Measurements from ENCODE around the gene LAMC1.

DNA sequence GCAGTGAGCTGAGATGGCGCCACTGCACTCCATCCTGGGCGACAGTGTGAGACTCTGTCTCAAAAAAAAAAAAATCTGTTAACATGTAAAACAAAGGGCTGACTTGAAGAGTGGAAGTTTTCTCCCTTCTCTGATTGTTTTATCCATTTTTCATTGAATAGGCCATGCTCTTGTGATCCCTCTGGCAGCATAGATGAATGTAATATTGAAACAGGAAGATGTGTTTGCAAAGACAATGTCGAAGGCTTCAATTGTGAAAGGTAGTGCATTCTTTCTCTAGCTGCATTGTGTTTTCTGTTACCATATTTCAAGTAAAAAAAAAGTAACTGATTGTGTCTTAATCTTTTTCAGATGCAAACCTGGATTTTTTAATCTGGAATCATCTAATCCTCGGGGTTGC is 93.2 kb downstream of the LAMC1 start:
- TF ChIP-seq REST (IDR thresholded peaks at IDR 0.05; ENCODE audit: borderline replicate concordance) = no peak
- TF ChIP-seq, protein P1, sequence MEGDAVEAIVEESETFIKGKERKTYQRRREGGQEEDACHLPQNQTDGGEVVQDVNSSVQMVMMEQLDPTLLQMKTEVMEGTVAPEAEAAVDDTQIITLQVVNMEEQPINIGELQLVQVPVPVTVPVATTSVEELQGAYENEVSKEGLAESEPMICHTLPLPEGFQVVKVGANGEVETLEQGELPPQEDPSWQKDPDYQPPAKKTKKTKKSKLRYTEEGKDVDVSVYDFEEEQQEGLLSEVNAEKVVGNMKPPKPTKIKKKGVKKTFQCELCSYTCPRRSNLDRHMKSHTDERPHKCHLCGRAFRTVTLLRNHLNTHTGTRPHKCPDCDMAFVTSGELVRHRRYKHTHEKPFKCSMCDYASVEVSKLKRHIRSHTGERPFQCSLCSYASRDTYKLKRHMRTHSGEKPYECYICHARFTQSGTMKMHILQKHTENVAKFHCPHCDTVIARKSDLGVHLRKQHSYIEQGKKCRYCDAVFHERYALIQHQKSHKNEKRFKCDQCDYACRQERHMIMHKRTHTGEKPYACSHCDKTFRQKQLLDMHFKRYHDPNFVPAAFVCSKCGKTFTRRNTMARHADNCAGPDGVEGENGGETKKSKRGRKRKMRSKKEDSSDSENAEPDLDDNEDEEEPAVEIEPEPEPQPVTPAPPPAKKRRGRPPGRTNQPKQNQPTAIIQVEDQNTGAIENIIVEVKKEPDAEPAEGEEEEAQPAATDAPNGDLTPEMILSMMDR (IDR thresholded peaks at IDR 0.05; ENCODE audit: poor library complexity, severe bottlenecking) = no peak
- TF ChIP-seq SMC3 (conservative IDR thresholded peaks at IDR 0.05; ENCODE audit: poor library complexity) = no peak
- no peak for TF ChIP-seq RAD21 (conservative IDR thresholded peaks at IDR 0.05)
- TF ChIP-seq POLR2AphosphoS5 (IDR thresholded peaks at IDR 0.05) = no peak
- no peak for TF ChIP-seq EZH2 (IDR thresholded peaks at IDR 0.05; ENCODE audit: borderline replicate concordance, insufficient read depth, low read length, poor library complexity, severe bottlenecking)
- no peak for TF ChIP-seq MXI1 (conservative IDR thresholded peaks at IDR 0.05; ENCODE audit: poor library complexity, severe bottlenecking)
- no peak for TF ChIP-seq EP300 (conservative IDR thresholded peaks at IDR 0.05; ENCODE audit: poor library complexity, severe bottlenecking)

All from neural cell (in vitro differentiated cells).